B cell (primary cell): ENCODE measurements around the gene SGO1. TPM values are rescaled to one million over a fixed set of nuclear protein-coding genes. Genes with fewer than 3 reads are reported as not detected.

Experiments used
- ATAC-seq: fragments of 200-7000 bp; cut with Tn5 transposase; one replicate; pipeline ENCODE4 v1.10.0; 2021; ENCODE audit warnings: low read depth, mild to moderate bottlenecking, moderate number of reproducible peaks, moderate library complexity
- CTCF ChIA-PET: fragments of 350-600 bp; sonication (Branson Sonifier 250); formaldehyde crosslinking; loops from one replicate; lab custom pipeline; 2021; ENCODE audit warnings: antibody characterized with exemption, inconsistent platforms; lab: Charles Lee
- POLR2A ChIA-PET: fragments of 350-600 bp; sonication (Branson Sonifier 250); formaldehyde crosslinking; loops from one replicate; lab custom pipeline; 2021; ENCODE audit warnings: antibody characterized with exemption; lab: Charles Lee
- DNase-seq: peaks from one replicate; pipeline ENCODE4 v3.0.0; 2013
- H2AFZ ChIP-seq: 2 replicates; pipeline ENCODE4 v1.6.1; 2012; ENCODE audit warnings: mild to moderate bottlenecking, low read depth, low read length; ENCODE audit not compliant: insufficient read depth, poor library complexity, severe bottlenecking
- H3K27ac ChIP-seq, 2 donors: 1 replicate in 1 of 2; 2 replicates in 1 of 2; pipeline ENCODE4 v1.5.1; 2012 to 2013; ENCODE audit warnings: low read length in 2 of 2, mild to moderate bottlenecking in 2 of 2, moderate library complexity in 1 of 2
- H3K27me3 ChIP-seq, 4 experiments: fragments of 200-600 bp in 1 of 4; sonication (generic) in 1 of 4; replicated peaks in 1 of 4; 1 replicate in 2 of 4; 2 replicates in 2 of 4; pipeline versions ENCODE4 v1.6.1 to v1.7.0; 2013 to 2016; ENCODE audit warnings: low read length in 3 of 4, mild to moderate bottlenecking in 2 of 4, mixed read lengths in 1 of 4, moderate library complexity in 1 of 4; ENCODE audit not compliant: insufficient read depth in 4 of 4, control insufficient read depth in 3 of 4; ENCODE audit errors: control extremely low read depth in 1 of 4
- H3K36me3 ChIP-seq, 2 experiments: replicated peaks in 1 of 2; 1 replicate in 1 of 2; 2 replicates in 1 of 2; pipeline versions ENCODE4 v1.6.1 to v1.7.1; 2013; ENCODE audit warnings: low read length in 1 of 2; ENCODE audit not compliant: insufficient read depth in 2 of 2, control insufficient read depth in 1 of 2; ENCODE audit errors: control extremely low read depth in 1 of 2, extremely low read depth in 1 of 2
- H3K4me1 ChIP-seq, 2 donors: fragments of 200-600 bp in 1 of 2; sonication (generic) in 1 of 2; 1 replicate in 1 of 2; 2 replicates in 1 of 2; pipeline versions ENCODE4 v1.5.1 to v1.6.1; 2013 to 2017; ENCODE audit warnings: low read length in 2 of 2; ENCODE audit not compliant: control insufficient read depth in 2 of 2, insufficient read depth in 2 of 2
- H3K4me2 ChIP-seq: replicated peaks from 2 replicates; pipeline ENCODE3; 2012; ENCODE audit warnings: mild to moderate bottlenecking, low read depth, low read length; ENCODE audit not compliant: poor library complexity, severe bottlenecking
- H3K4me3 ChIP-seq, 5 experiments: fragments of 200-600 bp in 1 of 5; sonication (generic) in 1 of 5; 1 replicate in 3 of 5; 2 replicates in 2 of 5; pipeline versions ENCODE4 v1.5.1 to v1.7.0; 2011 to 2016; ENCODE audit warnings: low read length in 4 of 5, mild to moderate bottlenecking in 4 of 5, low read depth in 2 of 5, control low read depth in 1 of 5, moderate library complexity in 1 of 5; ENCODE audit not compliant: insufficient read depth in 1 of 5; ENCODE audit errors: control extremely low read depth in 1 of 5, extremely low read depth in 1 of 5
- H3K79me2 ChIP-seq: fragments of 200-600 bp; sonication (generic); one replicate; pipeline ENCODE4 v1.6.0; 2016; ENCODE audit warnings: low read length; ENCODE audit not compliant: control insufficient read depth, insufficient read depth
- H3K9ac ChIP-seq: fragments of 200-600 bp; sonication (generic); 2 replicates; pipeline ENCODE4 v1.6.1; 2017; ENCODE audit warnings: mild to moderate bottlenecking, low read length, moderate library complexity
- H3K9me3 ChIP-seq, 3 donors: one replicate each; pipeline versions ENCODE4 v1.6.1 to v1.7.1; 2013; ENCODE audit warnings: low read length in 2 of 3; ENCODE audit not compliant: control insufficient read depth in 2 of 3, insufficient read depth in 1 of 3; ENCODE audit errors: control extremely low read depth in 1 of 3
- H4K20me1 ChIP-seq: 2 replicates; pipeline ENCODE4 v1.6.0; 2012; ENCODE audit warnings: mild to moderate bottlenecking, low read length; ENCODE audit not compliant: insufficient read depth, control insufficient read depth, poor library complexity, severe bottlenecking
- H3K27ac Mint-ChIP-seq: one replicate; pipeline ENCODE4 v1.8.0; 2021; ENCODE audit warnings: mixed read lengths
- H3K27me3 Mint-ChIP-seq: one replicate; pipeline ENCODE4 v1.8.0; 2021; ENCODE audit warnings: mixed read lengths
- H3K4me1 Mint-ChIP-seq: one replicate; pipeline ENCODE4 v1.8.0; 2021; ENCODE audit warnings: mixed read lengths
- H3K4me3 Mint-ChIP-seq: one replicate; pipeline ENCODE4 v1.8.0; 2021; ENCODE audit warnings: mixed read lengths
- H3K9me3 Mint-ChIP-seq: one replicate; pipeline ENCODE4 v1.8.0; 2022; ENCODE audit warnings: mixed read lengths; ENCODE audit not compliant: insufficient read depth
- CTCF ChIP-seq: fragments of 200-600 bp; IDR thresholded peaks from one replicate; pipeline ENCODE4 v1.8.0; 2022; ENCODE audit warnings: antibody characterized with exemption, mild to moderate bottlenecking
- EZH2 ChIP-seq: IDR thresholded peaks from 2 replicates; pipeline ENCODE4 v1.6.1; 2012; ENCODE audit warnings: borderline replicate concordance, low read depth, mild to moderate bottlenecking, moderate library complexity, low read length; ENCODE audit not compliant: insufficient read depth, poor library complexity, severe bottlenecking
- WGBS: methylation state at CpG from one replicate; pipeline ENCODE4 v1.1.5; 2013; ENCODE audit warnings: missing lambda C conversion rate; ENCODE audit not compliant: insufficient coverage; 5-methylcytosine and 5-hydroxymethylcytosine counted together
- intact Hi-C: fragments of 100-400 bp; cut with micrococcal nuclease; formaldehyde crosslinking; loops from one replicate; pipeline ENCODE4 v1.10.0; 2022
- polyA plus RNA-seq: library from polyadenylated mRNA; depleted of rRNA; stranded (reverse); fragments of >200 nt; gene quantifications from 2 replicates; pipeline ENCODE4 v1.2.3, GENCODE V29; 2012
- small RNA-seq: library from RNA; depleted of rRNA; stranded (forward); fragments of <200 nt; gene quantifications from one replicate; pipeline ENCODE3, GENCODE V24; 2012; ENCODE audit warnings: low replicate concordance, low read depth; ENCODE audit not compliant: insufficient read length
- total RNA-seq, 2 donors: library from RNA; stranded (reverse); fragments of 120-200 nt in 1 of 2; gene quantifications; 1 replicate in 1 of 2; 2 replicates in 1 of 2; pipeline versions ENCODE4 v1.2.3 to v1.2.4, GENCODE V29; 2013 to 2022

Gene SGO1
- total and polyA plus RNA-seq, 2 donors (not counting 1 experiment from before 2014, with no cell fraction given) = 1.4 to 6.7 TPM

GRCh38 chr3:20121088-20121487 lies 64.9 kb downstream of the SGO1 start:
- H3K4me1 Mint-ChIP-seq = peaks cover 10% of the 10 kb centered on the region
- H4K20me1 ChIP-seq = no peaks in the 10 kb centered on the region
- no CpG with 5 or more reads among the region's 3 CpGs for WGBS
- no peaks in the 10 kb centered on the region for H3K27me3 ChIP-seq
- H2AFZ ChIP-seq = no peak overlapping the region
- DNase-seq = no peak
- no peak for ATAC-seq
- peaks cover 7 to 17% of the 10 kb centered on the region in 2 donors for H3K4me1 ChIP-seq
- no peaks in the 10 kb centered on the region for H3K27me3 Mint-ChIP-seq
- ChIA-PET CTCF (no interaction called here), POLR2A (interaction anchor here (0.7 kb wide), 1 partner anchor 80 kb away, joined by 3 read pairs; no protein-coding TSS in a partner anchor)
- TF ChIP-seq EZH2 (no peak), CTCF (no peak)
- no peaks in the 10 kb centered on the region for H3K79me2 ChIP-seq
- H3K27ac ChIP-seq = no peak overlapping the region
- H3K9ac ChIP-seq = no peak overlapping the region
- H3K27ac Mint-ChIP-seq = no peak overlapping the region
- H3K36me3 ChIP-seq = peaks cover 12 to 53% of the 10 kb centered on the region in 2 experiments
- intact Hi-C loops = no loop called here
- no peaks in the 10 kb centered on the region for H3K9me3 ChIP-seq
- no peak overlapping the region for H3K4me3 Mint-ChIP-seq
- no peak overlapping the region for H3K4me2 ChIP-seq
- no peaks in the 10 kb centered on the region for H3K9me3 Mint-ChIP-seq
- no peak overlapping the region for H3K4me3 ChIP-seq

Small RNA genes within 50 kb of the gene (small RNA-seq; reads per million reads assigned to genes)
- not detected for gene MIR3135A

Other genes starting within 250 kb of the SGO1 start
- 59.4 and 61.9 TPM in 2 replicates for gene RAB5A, start 239.1 kb downstream of the SGO1 start, total RNA-seq
- 21.7 and 34.7 TPM in 2 replicates for gene RAB5A, start 239.1 kb downstream of the SGO1 start, polyA plus RNA-seq
- not detected in 2 replicates for gene PP2D1, start 173.9 kb downstream of the SGO1 start, total RNA-seq
- not detected in 2 replicates for gene PP2D1, start 173.9 kb downstream of the SGO1 start, polyA plus RNA-seq
- gene KAT2B, start 145.8 kb downstream of the SGO1 start, total RNA-seq = 57.5 and 60.3 TPM in 2 replicates
- gene KAT2B, start 145.8 kb downstream of the SGO1 start, polyA plus RNA-seq = 21.7 and 21.9 TPM in 2 replicates